Omental fat pad (tissue), 4 donors: ENCODE results near the gene USP2. TPM values are rescaled to one million over a fixed set of nuclear protein-coding genes. Genes with fewer than 3 reads are reported as not detected.

ENCODE experiments used
- ATAC-seq: fragments of 150-250 bp; one replicate; pipeline ENCODE4 v1.9.1; 2016; ENCODE audit warnings: mild to moderate bottlenecking, moderate library complexity; ENCODE audit not compliant: low FRiP score
- DNase-seq: peaks from one replicate; pipeline ENCODE4 v3.0.0-alpha.2; 2019; ENCODE audit warnings: low spot score
- CTCF ChIP-seq, 3 donors: fragments of 450-650 bp; IDR thresholded peaks; one replicate each; pipeline ENCODE4 v1.5.1; 2016 to 2017; ENCODE audit warnings: antibody characterized with exemption in 3 of 3, mild to moderate bottlenecking in 3 of 3, moderate library complexity in 2 of 3
- total RNA-seq, 4 donors: library from RNA; depleted of rRNA; stranded (reverse); fragments of >200 nt; gene quantifications; one replicate each; pipeline ENCODE4 v1.1.0, GENCODE V29; 2016

The USP2 gene
- total RNA-seq, 4 donors from 2014 or later = 0.63 to 18.7 (median 9.2) TPM

- DNase-seq (no peak), ATAC-seq (no peak)
- no peak for TF ChIP-seq CTCF (IDR thresholded peaks at IDR 0.05)
Measured at GRCh38 chr11:119373059-119373920, 8.2 kb downstream of the USP2 start.

GRCh38 chr11:119372260-119373058 lies 9.0 kb downstream of the USP2 start:
- DNase-seq = no peak
- no peak for TF ChIP-seq CTCF (IDR thresholded peaks at IDR 0.05)
- ATAC-seq = no peak

GRCh38 chr11:119371778-119372182 lies 9.7 kb downstream of the USP2 start:
- no peak for ATAC-seq
- TF ChIP-seq CTCF (IDR thresholded peaks at IDR 0.05) = no peak
- DNase-seq = no peak

GRCh38 chr11:119371067-119371601 lies 10.4 kb downstream of the USP2 start:
- ATAC-seq (no peak), DNase-seq (no peak)
- no peak for TF ChIP-seq CTCF (IDR thresholded peaks at IDR 0.05)

- no peak for ATAC-seq
- no peak for TF ChIP-seq CTCF (IDR thresholded peaks at IDR 0.05)
- no peak for DNase-seq
Measured at GRCh38 chr11:119370486-119371046, 10.9 kb downstream of the USP2 start.

- no peak for TF ChIP-seq CTCF (IDR thresholded peaks at IDR 0.05)
- ATAC-seq (no peak), DNase-seq (no peak)
Measured at GRCh38 chr11:119369132-119369925, 12.2 kb downstream of the USP2 start.
